ENCODE measurements around the gene SMARCB1. TPM values are rescaled to one million over a fixed set of nuclear protein-coding genes. Genes with fewer than 3 reads are reported as not detected.
A peak's percentile ranks its signal among the peaks of the same experiment; 100 is the strongest.

SMARCB1 gene
- polyA plus RNA-seq, 1 donor (not counting 4 experiments of a cell fraction or from before 2014, with no cell fraction given), result 95.2 TPM

- H3K27me3 ChIP-seq (ENCODE audit: control insufficient read depth, extremely low read depth, insufficient read depth, low read length), result peaks cover 9% of the 10 kb centered on the region
- H2AFZ ChIP-seq (ENCODE audit: control insufficient read depth, low read length), result peak overlapping the region; percentile 95
- H3K36me3 ChIP-seq (ENCODE audit: control insufficient read depth in 2 of 2, extremely low read depth in 1 of 2, insufficient read depth in 2 of 2, low read length in 2 of 2), result no peaks in the 10 kb centered on the region
- H3K27ac ChIP-seq (ENCODE audit: control insufficient read depth, insufficient read depth, low read length), result no peak overlapping the region
- no peaks in the 10 kb centered on the region for H3K9me1 ChIP-seq (ENCODE audit: control insufficient read depth, extremely low read depth, insufficient read depth, low read length)
- no peaks in the 10 kb centered on the region for H3K79me2 ChIP-seq (ENCODE audit: control insufficient read depth, insufficient read depth, low read length)
- peak overlapping the region; percentile 13 to 69 (median 62) for H3K4me3 ChIP-seq (ENCODE audit: control insufficient read depth in 2 of 3, extremely low read depth in 1 of 3, insufficient read depth in 2 of 3, low read depth in 1 of 3, low read length in 3 of 3)
- no peak for DNase-seq (ENCODE audit: low read depth, low spot score)
- dilution Hi-C loops (cut with MboI; ENCODE audit: extremely low pct_ligation_motif_present, low sequenced_read_pairs), result no loop called here
- peaks cover 7% of the 10 kb centered on the region for H3K4me1 ChIP-seq (ENCODE audit: control insufficient read depth, extremely low read depth, insufficient read depth, low read length)
- no peaks in the 10 kb centered on the region for H3K9me3 ChIP-seq (ENCODE audit: control insufficient read depth, low read depth, low read length)
- H3K4me2 ChIP-seq (ENCODE audit: control insufficient read depth, extremely low read depth, insufficient read depth, low read depth, low read length), result peak overlapping the region; percentile 94
- no peaks in the 10 kb centered on the region for H4K20me1 ChIP-seq (ENCODE audit: control insufficient read depth, extremely low read depth, insufficient read depth, low read length)
- FAIRE-seq, result no peak
- TF ChIP-seq CTCF (optimal IDR thresholded peaks at IDR 0.05 in 1 of 3, IDR thresholded peaks at IDR 0.05 in 1 of 3, conservative IDR thresholded peaks at IDR 0.05 in 1 of 3; ENCODE audit: extremely low read depth in 1 of 3, insufficient read depth in 2 of 3, low read length in 3 of 3) (no peak), EZH2 (IDR thresholded peaks at IDR 0.05; ENCODE audit: low read length) (no peak)
- H3K9ac ChIP-seq (ENCODE audit: control insufficient read depth, extremely low read depth, insufficient read depth, low read length), result peak overlapping the region; percentile 72
These were observed 19.5 kb upstream of the SMARCB1 start for GRCh38 chr22:23767303-23767672.

- DNase-seq (ENCODE audit: low read depth, low spot score) (no peak), FAIRE-seq (no peak)
- H3K9me3 ChIP-seq (ENCODE audit: control insufficient read depth, low read depth, low read length), result no peaks in the 10 kb centered on the region
- H3K27me3 ChIP-seq (ENCODE audit: control insufficient read depth, extremely low read depth, insufficient read depth, low read length), result peaks cover 12% of the 10 kb centered on the region
- no peaks in the 10 kb centered on the region for H3K36me3 ChIP-seq (ENCODE audit: control insufficient read depth in 2 of 2, extremely low read depth in 1 of 2, insufficient read depth in 2 of 2, low read length in 2 of 2)
- H3K4me3 ChIP-seq (ENCODE audit: control insufficient read depth in 2 of 3, extremely low read depth in 1 of 3, insufficient read depth in 2 of 3, low read depth in 1 of 3, low read length in 3 of 3), result peak within 1 kb of the TSS; percentile 62 to 75 (median 69)
- H3K9ac ChIP-seq (ENCODE audit: control insufficient read depth, extremely low read depth, insufficient read depth, low read length), result peak within 1 kb of the TSS; percentile 72
- no peaks in the 10 kb centered on the region for H4K20me1 ChIP-seq (ENCODE audit: control insufficient read depth, extremely low read depth, insufficient read depth, low read length)
- peak within 1 kb of the TSS; percentile 95 for H2AFZ ChIP-seq (ENCODE audit: control insufficient read depth, low read length)
- TF ChIP-seq CTCF (optimal IDR thresholded peaks at IDR 0.05 in 1 of 3, IDR thresholded peaks at IDR 0.05 in 1 of 3, conservative IDR thresholded peaks at IDR 0.05 in 1 of 3; ENCODE audit: extremely low read depth in 1 of 3, insufficient read depth in 2 of 3, low read length in 3 of 3) (peak; percentile 63 to 87 (median 81)), EZH2 (IDR thresholded peaks at IDR 0.05; ENCODE audit: low read length) (no peak)
- peak within 1 kb of the TSS; percentile 94 for H3K4me2 ChIP-seq (ENCODE audit: control insufficient read depth, extremely low read depth, insufficient read depth, low read depth, low read length)
- H3K27ac ChIP-seq (ENCODE audit: control insufficient read depth, insufficient read depth, low read length), result no peak within 1 kb of the TSS
- dilution Hi-C loops (cut with MboI; ENCODE audit: extremely low pct_ligation_motif_present, low sequenced_read_pairs), result no loop called here
- H3K79me2 ChIP-seq (ENCODE audit: control insufficient read depth, insufficient read depth, low read length), result no peaks in the 10 kb centered on the region
- no peaks in the 10 kb centered on the region for H3K9me1 ChIP-seq (ENCODE audit: control insufficient read depth, extremely low read depth, insufficient read depth, low read length)
- H3K4me1 ChIP-seq (ENCODE audit: control insufficient read depth, extremely low read depth, insufficient read depth, low read length), result peaks cover 9% of the 10 kb centered on the region
These were observed 18.9 kb upstream of the SMARCB1 start, which contains the start of gene CHCHD10 for GRCh38 chr22:23767673-23768548. TSS of gene CHCHD10 (minus strand) at chr22:23767972. CDS start at chr22:23767874, 98 bp downstream.

Measured in keratinocyte (primary cell).